NOMO-1 treated with dmso at 0.1 percent for 144 hours (cell line): ENCODE results near the gene CCSER1.
"Not testable (repeated sequence)": the region's sequence is repeated elsewhere in the genome, so short reads cannot be mapped to it uniquely, and the experiment has no call there.

Source experiments
- DNase-seq: peaks from one replicate; lab custom pipeline; 2025; ENCODE audit not compliant: unreplicated experiment; lab: John Stamatoyannopoulos, UW

Gene CCSER1

GRCh38 chr4:91317434-91317833 lies 1190.2 kb downstream of the CCSER1 start:
- no peak for DNase-seq

- DNase-seq, result no peak
These were observed 1192.5 kb downstream of the CCSER1 start for GRCh38 chr4:91319556-91320268.

- no peak for DNase-seq
These were observed 1195.8 kb downstream of the CCSER1 start for GRCh38 chr4:91322961-91323360.

GRCh38 chr4:91325495-91325894 lies 1198.3 kb downstream of the CCSER1 start:
- DNase-seq, result no peak

DNA sequence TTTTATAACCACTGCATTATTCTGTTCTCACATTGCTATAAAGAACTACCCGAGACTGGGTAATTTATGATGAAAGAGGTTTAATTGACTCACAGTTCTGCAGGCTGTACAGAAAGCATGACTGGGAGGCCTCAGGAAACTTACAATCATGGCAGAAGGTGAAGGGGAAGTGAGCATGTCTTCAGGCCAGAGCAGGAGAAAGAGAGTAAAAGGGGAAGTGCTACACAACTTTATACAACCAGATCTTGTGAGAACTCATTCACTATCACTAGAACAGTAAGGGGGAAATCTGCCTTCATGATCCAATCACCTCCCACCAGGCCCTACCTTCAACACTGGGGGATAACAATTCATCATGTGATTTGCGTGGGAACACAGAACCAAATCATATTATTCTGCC lies 1199.0 kb downstream of the CCSER1 start:
- DNase-seq, result not testable (repeated sequence)

DNA sequence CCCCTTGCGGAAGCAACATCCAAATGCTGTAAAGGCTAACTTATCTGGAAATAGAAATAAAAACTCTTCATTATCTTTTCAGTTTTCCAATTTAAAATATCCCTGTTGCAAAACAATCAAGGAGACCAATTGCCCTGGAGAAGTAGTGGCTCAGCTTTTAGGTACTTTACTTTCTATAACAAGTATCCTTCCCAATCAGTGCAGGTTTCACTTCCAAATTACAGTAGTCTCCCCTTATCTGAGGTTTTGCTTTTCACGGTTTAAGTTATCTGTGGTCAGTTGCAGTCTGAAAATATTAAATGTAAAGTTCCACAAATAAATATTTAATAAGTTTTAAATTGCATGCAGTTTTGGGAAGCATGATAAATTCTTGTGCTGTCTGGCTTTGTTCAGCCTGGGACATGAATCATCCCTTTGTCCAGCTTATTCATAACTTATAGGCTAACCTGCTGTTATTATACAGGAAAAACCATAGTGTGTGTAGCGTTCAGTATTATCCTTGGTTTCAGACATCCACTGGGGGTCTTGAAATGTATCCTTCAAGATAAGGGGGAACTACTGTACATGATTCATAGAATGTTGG lies 1203.5 kb downstream of the CCSER1 start:
- no peak for DNase-seq

GRCh38 chr4:91340822-91341221 lies 1213.6 kb downstream of the CCSER1 start:
- no peak for DNase-seq

GRCh38 chr4:91345632-91346031 lies 1218.4 kb downstream of the CCSER1 start:
- DNase-seq, result no peak

DNA sequence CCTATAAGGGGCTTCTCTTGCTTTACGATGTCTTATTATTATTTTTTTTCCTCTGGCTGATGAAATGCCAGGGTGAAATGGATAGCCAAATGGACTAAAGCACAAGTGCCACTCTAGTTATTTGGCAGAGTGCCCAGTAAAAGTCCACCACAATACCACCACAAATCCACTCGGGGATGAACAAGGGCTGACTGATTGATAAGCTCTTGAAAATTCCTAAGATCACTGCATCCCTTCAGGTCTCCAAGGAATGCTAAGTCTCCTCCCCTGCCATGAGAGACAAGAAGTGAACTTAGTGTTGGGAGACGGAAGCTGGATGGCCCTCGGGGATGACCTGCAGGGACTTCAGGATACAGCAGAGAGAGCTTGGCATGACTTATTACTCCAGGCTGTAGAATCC lies 1229.3 kb downstream of the CCSER1 start:
- not testable (repeated sequence) for DNase-seq

DNA sequence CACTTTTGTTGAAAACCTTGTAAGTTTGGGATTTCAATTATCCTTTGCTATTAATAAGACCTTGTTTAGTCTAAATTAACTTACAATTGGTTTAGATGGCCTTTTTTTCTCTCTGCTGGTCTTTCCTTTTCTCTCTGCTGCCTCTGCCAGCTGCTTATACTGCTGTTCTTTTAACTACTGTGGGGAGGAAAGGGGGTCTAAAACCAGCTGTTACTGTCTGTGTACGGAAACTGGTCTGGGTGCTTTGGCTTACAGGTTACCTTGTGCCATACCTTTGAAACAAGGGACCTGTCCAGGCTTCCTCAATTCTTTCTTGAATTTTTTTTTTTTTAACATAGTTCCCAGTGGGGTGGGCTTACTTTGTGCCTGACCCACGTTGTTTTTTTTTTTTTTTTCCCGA lies 1230.8 kb downstream of the CCSER1 start:
- not testable (repeated sequence) for DNase-seq

GRCh38 chr4:91358621-91359020 lies 1231.4 kb downstream of the CCSER1 start:
- not testable (repeated sequence) for DNase-seq

DNA sequence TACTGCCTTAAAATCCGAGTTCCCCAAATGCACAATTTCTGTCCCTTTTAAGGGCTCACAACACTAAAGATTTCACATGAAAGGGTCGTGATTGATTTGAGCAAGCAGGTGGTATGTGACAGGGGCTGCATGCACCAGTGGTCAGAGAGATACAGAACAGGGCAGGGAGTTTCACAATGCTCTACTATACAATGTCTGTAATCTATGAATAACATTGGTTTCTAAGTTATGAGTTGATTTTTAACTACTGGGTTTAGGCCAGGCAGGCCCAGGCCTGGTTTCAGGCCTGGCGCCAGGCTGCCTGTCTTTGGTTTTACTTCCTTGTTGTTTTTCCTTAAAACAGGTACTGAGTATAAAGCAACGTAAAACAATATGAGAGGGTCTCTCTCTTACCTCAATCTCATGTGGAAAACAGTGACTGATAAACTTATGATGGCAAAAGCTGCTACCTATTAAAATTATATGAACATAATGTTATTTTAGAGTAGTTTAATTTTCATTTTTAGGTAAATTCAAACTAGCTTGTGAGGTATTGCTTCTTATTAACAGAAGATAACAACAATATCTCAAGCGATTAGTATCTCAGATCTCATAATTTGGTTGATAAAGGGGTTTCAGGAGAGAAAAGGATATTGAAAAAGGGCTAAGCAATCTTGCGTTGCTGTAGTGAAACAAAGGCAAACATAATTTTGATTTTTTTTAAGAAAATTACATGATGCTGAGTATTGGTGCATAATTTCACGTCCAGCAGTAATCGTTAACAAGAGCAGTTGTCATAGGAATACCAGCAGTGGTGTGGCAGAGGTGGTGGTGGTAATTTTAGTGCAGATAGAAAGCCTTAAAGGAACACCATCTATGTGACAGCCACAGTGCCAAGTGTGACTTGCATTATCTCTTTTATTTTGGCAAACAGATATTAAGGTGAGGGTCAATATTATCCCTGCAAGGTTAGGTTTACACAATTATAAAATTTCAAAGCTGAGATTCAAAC lies 1232.1 kb downstream of the CCSER1 start:
- no peak for DNase-seq

DNA sequence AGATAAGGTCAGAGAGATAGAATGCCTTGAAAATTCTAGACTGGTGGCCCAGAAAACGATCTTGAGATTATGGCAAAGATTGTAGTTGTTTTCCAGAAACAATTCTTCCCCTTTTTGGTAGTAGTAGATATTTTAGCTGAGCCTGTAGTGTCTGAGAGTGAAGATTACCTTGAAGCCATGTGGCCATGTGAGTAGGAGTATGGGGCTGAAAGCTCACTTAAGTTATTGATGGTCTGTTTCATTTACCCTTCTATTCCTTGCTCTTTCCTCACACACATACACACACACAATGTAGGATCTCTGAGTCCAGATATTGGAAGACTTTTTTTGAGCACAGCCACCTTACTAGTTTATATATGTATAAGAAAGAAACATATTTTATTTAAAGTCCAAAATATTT lies 1234.9 kb downstream of the CCSER1 start:
- DNase-seq, result no peak

GRCh38 chr4:91366554-91366953 lies 1239.4 kb downstream of the CCSER1 start:
- no peak for DNase-seq

- no peak for DNase-seq
These were observed 1241.9 kb downstream of the CCSER1 start for GRCh38 chr4:91369116-91369515.

- DNase-seq, result no peak
These were observed 1246.4 kb downstream of the CCSER1 start for GRCh38 chr4:91373546-91373945.

- DNase-seq, result not testable (repeated sequence)
These were observed 1278.2 kb downstream of the CCSER1 start for GRCh38 chr4:91405431-91405830.

DNA sequence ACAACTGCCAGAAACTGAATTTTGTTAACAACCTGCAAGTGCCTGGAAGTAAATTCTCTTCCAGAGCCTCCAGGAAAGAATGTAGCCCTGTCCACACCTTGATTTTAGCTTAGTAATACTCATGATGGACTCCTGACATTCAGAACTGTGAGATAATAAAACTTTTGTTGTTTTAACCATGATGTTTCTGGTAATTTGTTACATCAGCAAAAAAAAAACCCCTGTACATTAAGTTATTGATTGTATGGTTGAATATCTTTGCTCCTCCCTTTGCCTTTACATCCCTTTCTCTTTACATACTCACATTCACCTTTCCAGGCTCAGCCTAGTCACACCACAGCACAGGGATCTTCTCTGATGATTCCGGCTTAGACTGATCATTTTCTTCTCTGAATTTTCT lies 1294.8 kb downstream of the CCSER1 start:
- DNase-seq, result no peak

DNA sequence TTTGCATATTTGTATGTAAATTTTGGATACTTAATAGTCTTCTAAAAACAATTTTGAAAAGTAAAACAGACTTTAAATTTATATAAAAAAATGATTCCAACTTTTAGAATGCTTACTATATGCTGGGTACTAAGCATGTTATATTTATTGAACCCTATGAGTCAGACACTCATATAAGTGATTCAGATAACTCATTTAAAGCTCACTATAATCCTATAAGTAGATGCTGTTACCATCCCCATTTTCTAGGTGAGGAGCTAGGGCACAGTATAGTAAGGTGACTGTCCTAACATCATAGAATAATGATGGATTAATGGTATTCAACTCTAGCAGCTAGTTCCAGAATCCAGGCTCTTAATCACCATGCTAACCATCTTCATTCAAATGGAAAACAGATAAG lies 1299.5 kb downstream of the CCSER1 start:
- no peak for DNase-seq

GRCh38 chr4:91427171-91427570 lies 1300.0 kb downstream of the CCSER1 start:
- no peak for DNase-seq

DNA sequence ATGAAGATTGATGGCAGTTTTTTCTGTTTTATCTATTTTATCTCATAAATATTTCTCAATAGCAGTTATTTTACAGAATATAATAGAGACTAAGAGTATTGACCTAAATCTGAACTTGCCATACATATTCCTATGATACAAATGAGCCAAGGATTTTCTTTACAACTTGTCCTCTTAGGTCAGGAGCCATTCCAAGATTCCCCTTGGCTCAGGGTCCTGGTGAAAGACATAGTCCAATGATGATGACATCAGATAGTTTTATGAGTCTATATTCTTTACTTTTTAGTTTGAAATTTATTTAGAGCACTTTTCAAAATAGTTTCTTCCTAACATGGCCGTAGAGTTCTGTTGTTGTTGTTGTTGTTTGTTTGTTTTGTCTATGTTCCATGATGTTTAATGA lies 1307.4 kb downstream of the CCSER1 start:
- no peak for DNase-seq

DNA sequence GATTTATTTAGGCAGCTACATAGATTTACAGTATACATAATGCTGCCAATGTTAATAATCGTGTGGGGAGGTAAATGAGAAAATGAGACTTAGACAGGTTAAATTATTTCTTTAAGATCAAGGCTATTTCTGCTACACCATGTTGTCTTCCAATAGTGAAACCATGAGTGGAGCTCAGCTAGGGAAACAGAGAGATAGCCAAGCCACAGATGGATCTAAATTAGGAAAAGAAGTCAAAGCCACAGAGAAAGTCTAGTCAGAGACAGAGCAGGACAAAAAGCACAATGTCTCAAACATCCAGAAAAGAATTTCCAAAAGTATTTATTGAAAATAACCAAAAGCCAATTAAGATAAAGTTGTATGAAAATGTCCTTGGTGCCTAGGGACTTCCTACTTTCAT lies 1309.4 kb downstream of the CCSER1 start:
- DNase-seq, result no peak
